ENCODE measurements around the gene FASTKD3.

Gene FASTKD3

DNA sequence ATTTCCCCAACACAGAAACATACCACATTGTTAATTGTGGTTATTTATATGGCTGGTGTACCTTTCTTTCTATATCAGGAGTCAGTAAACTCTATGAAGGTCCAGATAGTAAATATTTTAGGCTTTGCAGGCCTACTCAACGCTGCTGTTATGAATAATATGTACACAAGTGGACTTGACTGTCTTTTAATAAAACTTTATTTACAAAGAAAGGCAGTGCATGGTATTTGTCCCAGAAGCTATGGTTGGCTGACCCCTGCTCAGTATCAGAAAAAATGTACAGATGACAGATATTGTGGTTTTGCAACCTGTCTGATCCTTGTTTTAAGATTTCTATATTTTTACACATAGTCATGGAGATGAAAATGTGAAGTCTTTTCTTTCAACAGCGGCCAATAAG, 5.8 kb upstream of the FASTKD3 start:
- no peak for DNase-seq (ENCODE audit: extremely low spot score)
- CTCF ChIA-PET, result interaction anchor here (0.6 kb wide), 1 partner anchor 11 kb away, joined by 3 read pairs; no protein-coding TSS in a partner anchor
- POLR2A ChIA-PET, result no interaction called here
- no peak for TF ChIP-seq CTBP1 (IDR thresholded peaks at IDR 0.05; ENCODE audit: borderline replicate concordance)
- no peak for TF ChIP-seq FOXM1 (IDR thresholded peaks at IDR 0.05; ENCODE audit: borderline replicate concordance)
- TF ChIP-seq NFRKB (IDR thresholded peaks at IDR 0.05), result no peak
- TF ChIP-seq ZNF384 (IDR thresholded peaks at IDR 0.05), result no peak
- no peak for TF ChIP-seq ARNT (IDR thresholded peaks at IDR 0.05)
- TF ChIP-seq, protein P1, sequence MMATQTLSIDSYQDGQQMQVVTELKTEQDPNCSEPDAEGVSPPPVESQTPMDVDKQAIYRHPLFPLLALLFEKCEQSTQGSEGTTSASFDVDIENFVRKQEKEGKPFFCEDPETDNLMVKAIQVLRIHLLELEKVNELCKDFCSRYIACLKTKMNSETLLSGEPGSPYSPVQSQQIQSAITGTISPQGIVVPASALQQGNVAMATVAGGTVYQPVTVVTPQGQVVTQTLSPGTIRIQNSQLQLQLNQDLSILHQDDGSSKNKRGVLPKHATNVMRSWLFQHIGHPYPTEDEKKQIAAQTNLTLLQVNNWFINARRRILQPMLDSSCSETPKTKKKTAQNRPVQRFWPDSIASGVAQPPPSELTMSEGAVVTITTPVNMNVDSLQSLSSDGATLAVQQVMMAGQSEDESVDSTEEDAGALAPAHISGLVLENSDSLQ (IDR thresholded peaks at IDR 0.05), result no peak
- no peak for TF ChIP-seq FOXK2 (IDR thresholded peaks at IDR 0.05)
- TF ChIP-seq FOXA1 (IDR thresholded peaks at IDR 0.05), result no peak
- no peak for TF ChIP-seq L3MBTL2 (conservative IDR thresholded peaks at IDR 0.05)
- no peak for TF ChIP-seq SUZ12 (IDR thresholded peaks at IDR 0.05)
- no peak for TF ChIP-seq LEF1 (IDR thresholded peaks at IDR 0.05; ENCODE audit: borderline replicate concordance)
- no peak for TF ChIP-seq TARDBP (IDR thresholded peaks at IDR 0.05)
- no peak for TF ChIP-seq HDGF (IDR thresholded peaks at IDR 0.05; ENCODE audit: borderline replicate concordance)
- no peak for TF ChIP-seq SP1 (IDR thresholded peaks at IDR 0.05)

DNA sequence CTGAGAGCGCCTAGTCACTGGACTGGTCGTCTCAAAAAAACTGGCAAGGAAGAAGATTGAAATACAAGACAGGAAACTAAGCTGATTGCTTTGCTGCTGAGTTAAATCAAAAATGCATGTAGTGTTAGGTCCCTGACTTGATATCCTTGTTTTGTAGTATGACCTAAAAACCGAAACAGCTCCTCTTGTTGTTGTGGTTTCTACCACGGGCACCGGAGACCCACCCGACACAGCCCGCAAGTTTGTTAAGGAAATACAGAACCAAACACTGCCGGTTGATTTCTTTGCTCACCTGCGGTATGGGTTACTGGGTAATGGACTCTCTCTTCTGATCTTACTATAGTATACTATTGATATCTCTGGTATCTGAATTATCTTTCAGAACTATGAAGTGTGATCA, 4.4 kb upstream of the FASTKD3 start:
- DNase-seq (ENCODE audit: extremely low spot score), result no peak
- TF ChIP-seq HDGF (IDR thresholded peaks at IDR 0.05; ENCODE audit: borderline replicate concordance), result no peak
- no peak for TF ChIP-seq FOXM1 (IDR thresholded peaks at IDR 0.05; ENCODE audit: borderline replicate concordance)
- POLR2A ChIA-PET, result no interaction called here
- CTCF ChIA-PET, result interaction anchor here (0.7 to 1.3 kb wide), 2 partner anchors 8 to 1328 kb away, joined by 3 to 4 read pairs; no protein-coding TSS in a partner anchor

DNA sequence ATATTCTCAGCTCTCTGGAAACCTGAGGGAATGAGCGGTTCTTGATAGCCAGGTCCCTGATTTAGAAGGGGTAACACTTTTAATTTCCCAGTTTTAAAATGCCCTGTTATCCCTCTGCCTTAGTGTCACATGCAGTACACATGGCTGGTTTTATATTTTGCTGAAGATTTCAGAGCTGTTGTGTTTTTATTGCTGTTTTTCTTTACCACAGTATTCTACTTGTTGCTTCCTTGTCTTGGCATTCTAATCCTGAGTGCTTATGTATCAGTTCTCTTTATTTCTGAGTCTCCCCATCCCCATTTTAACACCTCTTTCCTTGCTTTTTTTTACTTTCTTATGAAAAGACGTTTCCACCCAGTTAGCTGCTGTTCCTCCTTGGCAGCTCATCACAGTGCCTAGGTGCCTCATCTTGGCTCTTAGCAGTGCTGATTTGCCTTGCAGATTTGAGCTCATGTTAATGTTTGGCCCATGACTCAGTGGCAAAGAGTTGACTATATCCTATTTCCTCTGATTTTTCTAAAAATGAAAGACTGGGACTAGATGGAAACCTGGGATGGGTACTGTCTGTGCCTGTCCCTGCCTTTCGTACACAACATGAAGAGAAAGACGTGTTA, 3.8 kb upstream of the FASTKD3 start:
- no peak for DNase-seq (ENCODE audit: extremely low spot score)
- CTCF ChIA-PET, result interaction anchor here (0.7 to 1.3 kb wide), 4 partner anchors 9 to 1329 kb away, joined by 3 to 5 read pairs (median 4); no protein-coding TSS in a partner anchor
- POLR2A ChIA-PET, result no interaction called here
- TF ChIP-seq ARNT (IDR thresholded peaks at IDR 0.05) (no peak), TARDBP (IDR thresholded peaks at IDR 0.05) (no peak), HDGF (IDR thresholded peaks at IDR 0.05; ENCODE audit: borderline replicate concordance) (no peak), SP1 (IDR thresholded peaks at IDR 0.05) (no peak), CTBP1 (IDR thresholded peaks at IDR 0.05; ENCODE audit: borderline replicate concordance) (no peak), L3MBTL2 (conservative IDR thresholded peaks at IDR 0.05) (no peak), ZNF384 (IDR thresholded peaks at IDR 0.05) (no peak)
- TF ChIP-seq, protein P1 (IDR thresholded peaks at IDR 0.05), result no peak

DNA sequence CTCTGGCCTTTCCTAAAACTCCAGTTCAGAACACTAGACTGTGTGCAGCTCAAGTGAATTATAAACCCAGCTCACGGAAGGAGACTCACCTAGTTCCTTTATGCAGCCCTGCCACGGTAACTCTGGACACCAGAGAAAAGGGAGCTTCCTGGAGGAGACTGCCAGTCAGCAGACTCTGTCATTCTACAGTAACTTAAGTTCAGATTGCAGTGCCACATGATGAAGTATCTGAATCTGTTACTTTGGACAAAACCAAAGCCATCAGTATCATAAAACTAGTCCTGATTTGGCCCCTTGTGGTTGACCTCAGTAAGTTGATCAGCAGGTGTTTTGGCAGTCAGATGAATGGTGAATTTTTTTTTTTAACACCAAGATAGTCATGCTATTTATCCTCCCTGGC, 2.8 kb upstream of the FASTKD3 start:
- no peak for DNase-seq (ENCODE audit: extremely low spot score)
- ChIA-PET POLR2A (no interaction called here), CTCF (interaction anchor here (1.1 kb wide), 1 partner anchor 16 kb away, joined by 5 read pairs; no protein-coding TSS in a partner anchor)
- TF ChIP-seq, protein P1 (IDR thresholded peaks at IDR 0.05), result no peak
- TF ChIP-seq FOXM1 (IDR thresholded peaks at IDR 0.05; ENCODE audit: borderline replicate concordance) (no peak), FOXK2 (IDR thresholded peaks at IDR 0.05) (no peak), SUZ12 (IDR thresholded peaks at IDR 0.05) (no peak), NFRKB (IDR thresholded peaks at IDR 0.05) (no peak), ELF4 (IDR thresholded peaks at IDR 0.05) (no peak), SP1 (IDR thresholded peaks at IDR 0.05) (no peak), CTBP1 (IDR thresholded peaks at IDR 0.05; ENCODE audit: borderline replicate concordance) (no peak), BHLHE40 (IDR thresholded peaks at IDR 0.05; ENCODE audit: borderline replicate concordance) (no peak), L3MBTL2 (conservative IDR thresholded peaks at IDR 0.05) (no peak), FOXA1 (IDR thresholded peaks at IDR 0.05) (no peak), ARNT (IDR thresholded peaks at IDR 0.05) (no peak), ZNF384 (IDR thresholded peaks at IDR 0.05) (no peak), TARDBP (IDR thresholded peaks at IDR 0.05) (no peak), HDGF (IDR thresholded peaks at IDR 0.05; ENCODE audit: borderline replicate concordance) (no peak), LEF1 (IDR thresholded peaks at IDR 0.05; ENCODE audit: borderline replicate concordance) (no peak)

DNA sequence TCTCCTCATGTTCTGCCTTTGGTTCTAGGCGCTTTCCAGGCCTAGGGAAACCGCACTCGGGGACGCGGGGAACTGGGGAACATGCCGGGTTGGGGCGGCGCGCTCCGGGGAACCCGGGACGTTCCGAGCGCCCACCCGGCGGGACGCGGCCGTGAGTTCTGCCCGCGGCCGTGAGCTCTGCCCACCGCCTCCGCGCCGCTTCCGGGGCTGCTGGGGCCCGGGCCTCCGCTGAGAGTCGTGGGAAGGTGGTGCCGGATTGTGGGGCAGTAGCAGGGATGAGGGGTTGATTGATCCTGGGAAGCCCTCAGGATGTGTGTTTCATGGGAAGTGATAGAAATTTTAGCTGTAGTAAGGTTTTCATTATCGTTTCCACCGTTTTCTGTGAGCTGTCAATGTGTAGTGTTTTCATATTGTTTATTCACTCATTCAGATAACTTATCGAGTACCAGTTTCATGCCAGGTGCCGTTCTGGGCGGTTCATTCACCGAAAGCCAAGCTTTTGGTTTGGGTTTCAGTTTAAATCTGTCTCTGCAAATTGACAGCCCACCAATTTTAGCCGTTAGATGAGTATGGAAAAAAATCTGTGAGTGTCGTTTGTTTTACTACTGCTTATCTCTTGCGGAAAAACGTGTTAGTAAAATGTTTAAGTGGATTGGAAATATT, 774 bp upstream of the FASTKD3 start:
- CTCF ChIA-PET, result interaction anchor here (1.1 kb wide), 1 partner anchor 17 kb away, joined by 3 read pairs; no protein-coding TSS in a partner anchor
- no peak for DNase-seq (ENCODE audit: extremely low spot score)

More for the DNA sequence above, 774 bp upstream of the FASTKD3 start:
- POLR2A ChIA-PET, result interaction anchor here (0.9 to 2.4 kb wide), 9 partner anchors 10 to 36 kb away, joined by 3 to 18 read pairs (median 5); partner anchors contain the start of gene CFAP90
- TF ChIP-seq L3MBTL2 (conservative IDR thresholded peaks at IDR 0.05) (no peak), FOXA1 (IDR thresholded peaks at IDR 0.05) (no peak), BHLHE40 (IDR thresholded peaks at IDR 0.05; ENCODE audit: borderline replicate concordance) (no peak), NFRKB (IDR thresholded peaks at IDR 0.05) (no peak), TARDBP (IDR thresholded peaks at IDR 0.05) (no peak), CTBP1 (IDR thresholded peaks at IDR 0.05; ENCODE audit: borderline replicate concordance) (no peak), ELF4 (IDR thresholded peaks at IDR 0.05) (no peak), ZNF384 (IDR thresholded peaks at IDR 0.05) (no peak), HDGF (IDR thresholded peaks at IDR 0.05; ENCODE audit: borderline replicate concordance) (no peak), LEF1 (IDR thresholded peaks at IDR 0.05; ENCODE audit: borderline replicate concordance) (no peak), FOXM1 (IDR thresholded peaks at IDR 0.05; ENCODE audit: borderline replicate concordance) (no peak)
- TF ChIP-seq, protein P1 (IDR thresholded peaks at IDR 0.05), result no peak
